Measurements from ENCODE around the gene FBXO47. TPM values are rescaled to one million over a fixed set of nuclear protein-coding genes. Genes with fewer than 3 reads are reported as not detected.
"Not testable (repeated sequence)": the region's sequence is repeated elsewhere in the genome, so short reads cannot be mapped to it uniquely, and the experiment has no call there.

FBXO47 gene
- total and polyA plus RNA-seq, 4 experiments from 2014 or later, result not detected

DNA sequence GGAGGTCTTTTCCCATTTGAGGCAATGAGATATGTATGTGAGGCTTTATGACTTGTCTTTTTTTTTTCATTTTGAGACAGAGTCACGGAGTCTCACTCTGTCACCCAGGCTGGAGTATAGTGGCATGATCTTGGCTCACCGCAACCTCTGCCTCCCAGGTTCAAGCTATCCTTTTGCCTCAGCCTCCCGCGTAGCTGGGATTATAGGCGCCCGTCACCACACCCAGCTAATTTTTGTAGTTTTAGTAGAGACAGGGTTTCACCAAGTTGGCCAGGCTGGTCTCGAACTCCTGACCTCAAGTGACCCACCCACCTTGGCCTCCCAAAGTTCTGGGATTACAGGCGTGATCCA, 55.5 kb downstream of the FBXO47 start:
- H3K27me3 Mint-ChIP-seq; DNase-seq; H3K27me3 ChIP-seq (ENCODE audit: insufficient read depth, low read length); H3K4me3 ChIP-seq (ENCODE audit: low read length in 2 of 2); intact Hi-C loops (cut with micrococcal nuclease); H3K27ac ChIP-seq (ENCODE audit: low read depth, low read length); H3K4me3 Mint-ChIP-seq; H3K9me3 Mint-ChIP-seq; H3K9me3 ChIP-seq (ENCODE audit: control insufficient read depth in 1 of 2, low read length in 2 of 2): not testable (repeated sequence)
- H3K36me3 ChIP-seq (ENCODE audit: insufficient read depth, low read length), result peaks cover 57% of the 10 kb centered on the region
- CTCF ChIA-PET (ENCODE audit: partially characterized antibody), result interaction anchor here (1.3 kb wide), 1 partner anchor 12 kb away, joined by 3 read pairs; no protein-coding TSS in a partner anchor
- Mint-ChIP-seq H3K36me3 (peaks cover 17 to 46% of the 10 kb centered on the region in 2 donors), H3K27ac (peak overlapping the region in 4 of 7 donors; percentile 4 to 76 (median 46)), H3K4me1 (peaks cover 5 to 30% (median 21%) of the 10 kb centered on the region in 4 donors)
- POLR2A ChIA-PET (ENCODE audit: partially characterized antibody), result interaction anchor here (1.3 to 1.4 kb wide), 2 partner anchors 10 to 12 kb away, joined by 3 to 4 read pairs; no protein-coding TSS in a partner anchor
- peaks cover 14% of the 10 kb centered on the region for H3K4me1 ChIP-seq (ENCODE audit: insufficient read depth, low read length)

DNA sequence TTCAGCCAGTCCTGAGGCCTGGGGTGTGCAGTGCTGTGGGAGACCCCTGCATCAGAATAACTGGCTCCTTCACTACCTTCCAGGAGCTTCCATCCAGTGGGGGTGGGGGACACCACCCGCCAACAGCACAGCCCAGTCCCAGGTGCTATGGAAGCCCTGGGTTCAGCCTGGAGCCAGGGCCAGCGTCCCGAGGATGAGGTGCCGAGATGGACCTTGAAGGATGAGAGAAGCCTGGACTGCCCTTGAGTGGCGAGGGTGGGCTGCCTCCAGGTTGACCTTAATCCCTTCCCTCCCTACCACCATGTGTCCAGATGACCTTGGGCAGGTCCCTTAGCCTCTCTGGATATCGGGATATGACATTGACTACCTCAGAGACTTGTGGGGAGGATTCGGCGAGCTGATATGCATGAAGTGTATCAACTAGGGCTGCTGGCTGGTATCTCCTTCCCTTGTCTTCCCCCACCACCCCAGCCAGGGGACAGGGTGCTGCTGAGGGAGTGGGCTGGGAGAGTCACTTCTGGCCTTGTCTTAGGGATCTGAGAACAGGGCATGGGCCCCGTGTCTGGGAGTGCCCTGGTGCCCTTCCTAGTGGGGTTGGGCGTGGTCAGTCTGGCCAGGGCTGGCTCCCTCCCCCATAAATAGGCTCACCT, 56.0 kb downstream of the FBXO47 start:
- H3K9me3 Mint-ChIP-seq, result no peaks in the 10 kb centered on the region
- Histone ChIP-seq H3K4me1 (ENCODE audit: insufficient read depth, low read length) (peaks cover 17% of the 10 kb centered on the region), H3K36me3 (ENCODE audit: insufficient read depth, low read length) (peaks cover 56% of the 10 kb centered on the region), H3K9me3 (ENCODE audit: control insufficient read depth in 1 of 2, low read length in 2 of 2) (no peaks in the 10 kb centered on the region), H3K4me3 (ENCODE audit: low read length in 2 of 2) (no peak overlapping the region), H3K27ac (ENCODE audit: low read depth, low read length) (no peak overlapping the region), H3K27me3 (ENCODE audit: insufficient read depth, low read length) (no peaks in the 10 kb centered on the region)
- intact Hi-C loops (cut with micrococcal nuclease), result no loop called here
- H3K36me3 Mint-ChIP-seq, result peaks cover 17 to 45% of the 10 kb centered on the region in 2 donors
- peak overlapping the region in 5 of 7 donors; percentile 4 to 76 (median 36) for H3K27ac Mint-ChIP-seq
- H3K4me3 Mint-ChIP-seq, result no peak overlapping the region
- peaks cover 5 to 36% (median 23%) of the 10 kb centered on the region in 4 donors for H3K4me1 Mint-ChIP-seq
- ChIA-PET POLR2A (ENCODE audit: partially characterized antibody) (interaction anchor here (1.3 to 1.4 kb wide), 3 partner anchors 9 to 13 kb away, joined by 3 to 4 read pairs (median 3); no protein-coding TSS in a partner anchor), CTCF (ENCODE audit: partially characterized antibody) (interaction anchor here (1.3 kb wide), 1 partner anchor 12 kb away, joined by 3 read pairs; no protein-coding TSS in a partner anchor)
- DNase-seq, result no peak
- no peaks in the 10 kb centered on the region for H3K27me3 Mint-ChIP-seq

DNA sequence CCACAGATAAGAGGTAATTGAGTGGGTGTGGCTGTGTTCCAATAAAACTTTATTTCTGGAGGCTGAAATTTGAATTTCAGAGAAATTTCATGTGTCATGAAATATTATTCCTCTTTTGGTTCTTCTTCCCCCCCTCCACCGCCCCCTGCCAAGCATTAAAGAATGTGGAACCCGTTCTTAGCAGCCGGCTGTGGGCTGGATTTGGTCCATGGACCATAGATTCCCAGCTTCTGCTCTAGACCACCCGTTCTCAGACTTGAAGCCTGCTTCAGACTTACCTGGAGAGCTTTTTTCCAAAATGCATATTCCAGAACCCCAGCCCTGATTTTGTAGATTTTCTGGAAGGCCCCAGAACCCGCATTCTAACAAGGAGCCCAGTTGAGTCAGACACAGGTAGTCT, 56.9 kb downstream of the FBXO47 start:
- Mint-ChIP-seq H3K4me3 (no peak overlapping the region), H3K27me3 (no peaks in the 10 kb centered on the region), H3K36me3 (peaks cover 17 to 42% of the 10 kb centered on the region in 2 donors), H3K9me3 (no peaks in the 10 kb centered on the region), H3K27ac (peak overlapping the region in 3 of 7 donors; percentile 36 to 72 (median 59)), H3K4me1 (peaks cover 9 to 44% (median 27%) of the 10 kb centered on the region in 4 donors)
- no peak overlapping the region for H3K4me3 ChIP-seq (ENCODE audit: low read length in 2 of 2)
- intact Hi-C loops (cut with micrococcal nuclease), result no loop called here
- no peaks in the 10 kb centered on the region for H3K9me3 ChIP-seq (ENCODE audit: control insufficient read depth in 1 of 2, low read length in 2 of 2)
- H3K36me3 ChIP-seq (ENCODE audit: insufficient read depth, low read length), result peaks cover 54% of the 10 kb centered on the region
- CTCF ChIA-PET (ENCODE audit: partially characterized antibody), result no interaction called here
- no peak for DNase-seq
- POLR2A ChIA-PET (ENCODE audit: partially characterized antibody), result interaction anchor here (0.9 to 1.3 kb wide), 3 partner anchors 12 to 39 kb away, joined by 3 read pairs; no protein-coding TSS in a partner anchor
- H3K4me1 ChIP-seq (ENCODE audit: insufficient read depth, low read length), result peaks cover 17% of the 10 kb centered on the region
- H3K27ac ChIP-seq (ENCODE audit: low read depth, low read length), result no peak overlapping the region
- H3K27me3 ChIP-seq (ENCODE audit: insufficient read depth, low read length), result no peaks in the 10 kb centered on the region

DNA sequence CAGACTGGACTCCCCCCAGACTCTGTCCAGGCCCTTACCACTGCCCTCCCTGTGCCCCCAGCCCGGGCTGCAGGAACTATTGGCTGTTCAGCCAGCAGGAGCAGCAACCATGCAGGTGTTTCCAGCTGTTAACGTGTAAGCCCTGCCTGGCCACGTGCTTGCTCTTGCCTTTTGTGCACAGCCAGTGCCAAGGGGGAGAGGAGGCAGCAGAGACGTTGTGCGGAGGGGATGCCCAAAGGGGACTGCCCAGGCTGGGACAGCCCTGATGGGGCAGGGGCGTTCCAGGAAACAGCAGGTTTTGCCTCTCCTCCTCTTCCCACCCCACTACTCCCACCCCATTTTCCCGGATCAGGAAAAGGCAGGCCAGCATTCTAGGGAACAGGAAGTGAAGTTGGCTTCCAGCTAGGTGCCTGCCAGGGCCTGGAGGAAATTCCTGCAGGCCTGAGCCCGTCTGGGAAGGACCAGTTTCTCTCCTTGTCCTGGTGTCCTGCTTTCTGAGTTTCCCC, 58.5 kb downstream of the FBXO47 start:
- intact Hi-C loops (cut with micrococcal nuclease), result no loop called here
- peaks cover 22 to 39% of the 10 kb centered on the region in 2 donors for H3K36me3 Mint-ChIP-seq
- H3K27me3 Mint-ChIP-seq, result no peaks in the 10 kb centered on the region
- Histone ChIP-seq H3K36me3 (ENCODE audit: insufficient read depth, low read length) (peaks cover 43% of the 10 kb centered on the region), H3K4me1 (ENCODE audit: insufficient read depth, low read length) (peaks cover 17% of the 10 kb centered on the region), H3K9me3 (ENCODE audit: control insufficient read depth in 1 of 2, low read length in 2 of 2) (no peaks in the 10 kb centered on the region), H3K27ac (ENCODE audit: low read depth, low read length) (no peak overlapping the region), H3K4me3 (ENCODE audit: low read length in 2 of 2) (no peak overlapping the region), H3K27me3 (ENCODE audit: insufficient read depth, low read length) (no peaks in the 10 kb centered on the region)
- no peaks in the 10 kb centered on the region for H3K9me3 Mint-ChIP-seq
- ChIA-PET CTCF (ENCODE audit: partially characterized antibody) (no interaction called here), POLR2A (ENCODE audit: partially characterized antibody) (interaction anchor here (1.1 kb wide), 1 partner anchor 13 kb away, joined by 3 read pairs; no protein-coding TSS in a partner anchor)
- no peak overlapping the region for H3K4me3 Mint-ChIP-seq
- H3K4me1 Mint-ChIP-seq, result peaks cover 9 to 46% (median 26%) of the 10 kb centered on the region in 4 donors
- no peak for DNase-seq
- peak overlapping the region in 3 of 7 donors; percentile 18 to 77 (median 51) for H3K27ac Mint-ChIP-seq

DNA sequence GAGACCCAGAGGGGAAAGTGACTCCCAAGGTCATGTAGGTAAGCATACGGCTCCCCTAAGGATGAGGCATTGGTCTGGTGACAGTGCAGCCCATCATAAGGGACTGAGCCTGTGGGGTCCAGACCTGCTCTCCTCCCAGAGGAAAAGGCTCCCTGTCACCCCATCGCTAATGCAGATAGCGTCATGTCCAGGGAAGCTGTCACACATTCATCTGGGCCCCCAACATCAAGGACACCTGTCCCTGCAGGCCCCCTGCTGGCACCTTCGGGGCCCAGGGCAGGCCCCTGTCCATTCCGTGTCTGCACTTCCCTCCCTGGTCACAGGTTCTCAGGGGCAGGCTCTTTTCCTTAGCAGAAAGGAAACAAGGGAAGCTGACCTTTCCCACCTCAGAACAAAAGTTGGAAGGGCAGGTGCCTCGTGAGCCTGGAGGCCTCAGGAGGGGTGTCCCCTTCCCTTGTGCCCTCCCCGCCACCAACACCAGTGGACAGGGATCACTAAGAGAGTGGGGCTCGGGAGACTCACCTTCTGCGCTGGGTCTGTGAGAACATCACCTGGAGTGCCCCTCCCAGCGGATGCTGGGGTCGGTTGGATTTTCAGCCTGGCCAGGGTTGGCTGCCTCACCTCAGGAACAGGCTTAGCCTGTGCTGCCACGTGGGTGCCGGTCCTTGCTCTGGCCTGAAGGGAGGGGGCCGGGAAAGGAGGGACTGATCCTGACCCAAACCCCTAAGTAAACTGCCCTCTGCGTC, 59.1 kb downstream of the FBXO47 start:
- Mint-ChIP-seq H3K9me3 (no peaks in the 10 kb centered on the region), H3K27ac (peak overlapping the region in 5 of 7 donors; percentile 11 to 89 (median 47)), H3K36me3 (peaks cover 23 to 41% of the 10 kb centered on the region in 2 donors), H3K27me3 (no peaks in the 10 kb centered on the region), H3K4me1 (peaks cover 9 to 52% (median 30%) of the 10 kb centered on the region in 4 donors), H3K4me3 (no peak overlapping the region)
- Histone ChIP-seq H3K4me3 (ENCODE audit: low read length in 2 of 2) (no peak overlapping the region), H3K27me3 (ENCODE audit: insufficient read depth, low read length) (no peaks in the 10 kb centered on the region), H3K9me3 (ENCODE audit: control insufficient read depth in 1 of 2, low read length in 2 of 2) (no peaks in the 10 kb centered on the region), H3K4me1 (ENCODE audit: insufficient read depth, low read length) (peaks cover 22% of the 10 kb centered on the region), H3K27ac (ENCODE audit: low read depth, low read length) (no peak overlapping the region), H3K36me3 (ENCODE audit: insufficient read depth, low read length) (peaks cover 46% of the 10 kb centered on the region)
- ChIA-PET CTCF (ENCODE audit: partially characterized antibody) (interaction anchor here (2.1 kb wide), 1 partner anchor 39 kb away, joined by 11 read pairs; the partner anchor contains the start of gene LASP1), POLR2A (ENCODE audit: partially characterized antibody) (interaction anchor here (0.8 to 1.9 kb wide), 3 partner anchors 10 to 38 kb away, joined by 3 to 9 read pairs (median 3); partner anchors contain the start of gene LASP1)
- DNase-seq, result no peak
- intact Hi-C loops (cut with micrococcal nuclease), result no loop called here

DNA sequence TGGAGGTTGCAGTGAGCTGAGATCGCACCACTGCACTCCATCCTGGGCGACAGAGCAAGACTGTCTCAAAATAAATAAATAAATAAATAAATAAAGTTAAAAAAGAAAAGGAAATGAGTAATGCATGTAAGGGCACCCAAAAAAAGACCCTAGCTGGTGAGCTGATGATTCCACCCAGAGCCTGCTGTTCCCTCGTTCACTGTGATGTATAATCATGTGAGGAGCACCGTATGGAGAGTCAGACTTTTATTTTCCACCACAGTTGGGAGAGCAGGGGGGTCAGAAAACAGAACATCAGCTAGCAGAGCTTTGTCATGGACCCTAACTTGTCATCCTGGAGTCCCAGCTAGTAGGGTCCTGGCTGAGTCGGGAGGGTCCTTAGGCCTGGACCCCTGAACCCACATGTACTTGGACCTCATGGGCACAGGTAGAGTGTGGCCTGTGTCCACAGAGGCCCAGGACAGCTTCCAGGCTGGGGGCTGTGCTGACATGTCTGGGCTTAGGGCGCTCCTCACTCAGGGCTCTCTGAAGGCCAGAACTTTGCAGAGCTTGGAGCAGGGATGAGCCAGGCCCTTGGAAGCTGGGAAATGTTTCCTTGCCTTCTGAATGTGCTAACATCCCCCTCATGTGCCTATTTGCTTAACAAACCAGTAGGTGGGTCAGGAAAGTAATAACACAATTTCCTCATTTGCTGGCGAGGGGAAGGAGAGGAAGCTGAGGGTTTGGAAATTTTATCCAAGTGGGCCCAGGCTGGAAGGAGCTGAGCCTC, 60.6 kb downstream of the FBXO47 start:
- DNase-seq, result no peak
- Histone ChIP-seq H3K4me3 (ENCODE audit: low read length in 2 of 2) (no peak overlapping the region), H3K4me1 (ENCODE audit: insufficient read depth, low read length) (peaks cover 33% of the 10 kb centered on the region), H3K36me3 (ENCODE audit: insufficient read depth, low read length) (peaks cover 41% of the 10 kb centered on the region), H3K27me3 (ENCODE audit: insufficient read depth, low read length) (no peaks in the 10 kb centered on the region), H3K9me3 (ENCODE audit: control insufficient read depth in 1 of 2, low read length in 2 of 2) (no peaks in the 10 kb centered on the region), H3K27ac (ENCODE audit: low read depth, low read length) (no peak overlapping the region)
- no peaks in the 10 kb centered on the region for H3K9me3 Mint-ChIP-seq
- H3K36me3 Mint-ChIP-seq, result peaks cover 23 to 41% of the 10 kb centered on the region in 2 donors
- H3K27me3 Mint-ChIP-seq, result no peaks in the 10 kb centered on the region
- no peak overlapping the region for H3K4me3 Mint-ChIP-seq
- POLR2A ChIA-PET (ENCODE audit: partially characterized antibody), result interaction anchor here (0.8 to 1.9 kb wide), 4 partner anchors 8 to 55 kb away, joined by 3 to 9 read pairs (median 4); partner anchors contain the start of gene LASP1
- peaks cover 9 to 61% (median 29%) of the 10 kb centered on the region in 4 donors for H3K4me1 Mint-ChIP-seq
- H3K27ac Mint-ChIP-seq, result peak overlapping the region in 3 of 7 donors; percentile 23 to 68 (median 37)
- CTCF ChIA-PET (ENCODE audit: partially characterized antibody), result interaction anchor here (0.6 to 2.1 kb wide), 5 partner anchors 18 to 338 kb away, joined by 3 to 11 read pairs (median 3); partner anchors contain the start of genes LASP1 and LASP1NB
- intact Hi-C loops (cut with micrococcal nuclease), result no loop called here
